ENCODE data around the gene HTT-AS. TPM values are rescaled to one million over a fixed set of nuclear protein-coding genes. Genes with fewer than 3 reads are reported as not detected.

Gene HTT-AS
- total and polyA plus RNA-seq, 3 donors from 2014 or later: not detected

DNA sequence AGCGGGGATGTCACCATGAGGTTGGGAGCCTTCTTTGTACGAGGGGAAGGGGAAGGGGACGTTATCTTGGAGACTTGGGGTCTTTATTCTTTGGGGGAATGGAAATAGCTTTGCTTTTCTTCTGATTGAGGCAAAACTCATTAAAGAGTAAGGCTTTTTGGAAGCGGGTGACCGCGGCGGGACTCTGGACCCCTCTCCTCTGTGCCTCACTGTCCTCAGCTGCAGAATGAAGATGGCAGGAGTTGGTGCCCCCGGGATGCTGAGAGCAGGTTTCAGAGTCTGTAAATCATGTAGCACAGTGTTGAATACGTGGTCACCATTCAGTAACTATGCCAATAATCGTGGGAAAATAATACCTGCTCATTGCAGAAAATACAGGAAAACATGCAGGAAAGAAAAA lies 32.1 kb downstream of the HTT-AS start:
- intact Hi-C loops (cut with DNase I; ENCODE audit: low total_unique reads): loop anchor here (10.0 kb wide), 1 partner anchor 277 kb away; no protein-coding TSS in a partner anchor
- Histone ChIP-seq H3K27me3 (no peaks in the 10 kb centered on the region), H3K4me1 (peaks cover 5% of the 10 kb centered on the region), H3K36me3 (ENCODE audit: low read depth, missing control alignments) (no peaks in the 10 kb centered on the region), H3K4me3 (peak overlapping the region; percentile 48 to 57), H3K9me3 (no peaks in the 10 kb centered on the region), H3K27ac (peak overlapping the region in 1 of 2 donors; percentile 76)
- TF ChIP-seq, protein P1, sequence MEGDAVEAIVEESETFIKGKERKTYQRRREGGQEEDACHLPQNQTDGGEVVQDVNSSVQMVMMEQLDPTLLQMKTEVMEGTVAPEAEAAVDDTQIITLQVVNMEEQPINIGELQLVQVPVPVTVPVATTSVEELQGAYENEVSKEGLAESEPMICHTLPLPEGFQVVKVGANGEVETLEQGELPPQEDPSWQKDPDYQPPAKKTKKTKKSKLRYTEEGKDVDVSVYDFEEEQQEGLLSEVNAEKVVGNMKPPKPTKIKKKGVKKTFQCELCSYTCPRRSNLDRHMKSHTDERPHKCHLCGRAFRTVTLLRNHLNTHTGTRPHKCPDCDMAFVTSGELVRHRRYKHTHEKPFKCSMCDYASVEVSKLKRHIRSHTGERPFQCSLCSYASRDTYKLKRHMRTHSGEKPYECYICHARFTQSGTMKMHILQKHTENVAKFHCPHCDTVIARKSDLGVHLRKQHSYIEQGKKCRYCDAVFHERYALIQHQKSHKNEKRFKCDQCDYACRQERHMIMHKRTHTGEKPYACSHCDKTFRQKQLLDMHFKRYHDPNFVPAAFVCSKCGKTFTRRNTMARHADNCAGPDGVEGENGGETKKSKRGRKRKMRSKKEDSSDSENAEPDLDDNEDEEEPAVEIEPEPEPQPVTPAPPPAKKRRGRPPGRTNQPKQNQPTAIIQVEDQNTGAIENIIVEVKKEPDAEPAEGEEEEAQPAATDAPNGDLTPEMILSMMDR (IDR thresholded peaks at IDR 0.05): no peak
- no peak for TF ChIP-seq POLR2A (IDR thresholded peaks at IDR 0.05)
- WGBS, 2 donors: 34 to 51% methylated on average over 10 of the region's 10 CpGs
- no peak for DNase-seq

DNA sequence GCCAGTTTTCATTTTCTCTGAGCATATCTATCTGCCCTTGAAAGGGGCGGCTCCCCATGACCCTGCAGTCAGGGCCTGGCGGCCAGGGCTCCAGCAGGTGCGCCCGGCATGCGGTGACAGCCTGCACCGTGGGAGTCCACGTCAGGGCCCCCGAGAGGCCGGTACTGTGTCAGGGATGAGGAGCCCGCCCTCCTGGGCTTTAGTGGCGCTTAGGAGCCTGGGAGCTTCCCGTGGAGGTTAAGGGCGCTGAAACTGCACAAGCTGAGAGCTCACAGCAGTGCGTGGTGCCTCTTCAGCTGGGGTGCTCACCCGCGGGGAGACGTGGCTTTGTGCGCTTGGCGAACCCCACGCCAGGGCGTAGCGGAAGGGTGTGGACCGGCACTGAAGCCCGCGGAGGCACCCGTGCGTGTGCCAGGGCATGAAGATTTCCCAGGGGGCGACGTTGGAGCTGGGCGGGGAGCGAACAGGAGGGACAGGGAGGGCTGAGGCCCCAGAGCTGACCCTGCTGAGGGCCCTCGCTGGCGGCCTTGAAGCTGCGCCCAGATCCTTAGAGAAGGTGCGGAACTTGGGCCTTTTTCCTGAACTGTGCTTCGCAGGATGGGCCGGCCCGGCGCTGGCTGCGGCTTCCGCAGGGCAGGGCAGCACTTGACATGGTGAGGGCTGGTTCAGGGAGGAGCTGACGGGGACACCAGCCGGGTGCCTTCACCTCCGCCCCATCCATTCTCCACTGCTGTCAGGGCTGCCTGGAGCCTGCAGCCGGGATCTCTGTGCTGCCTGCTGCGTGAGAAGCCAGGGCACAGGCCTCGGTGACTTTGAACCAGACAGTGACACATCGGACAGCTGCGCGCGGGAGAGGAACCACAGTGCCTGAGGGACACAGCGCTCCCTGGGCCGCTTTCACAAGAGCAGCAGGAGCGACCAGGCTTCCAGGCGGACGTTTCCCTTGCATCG lies 32.9 kb downstream of the HTT-AS start:
- Histone ChIP-seq H3K4me1 (peaks cover 5% of the 10 kb centered on the region), H3K36me3 (ENCODE audit: low read depth, missing control alignments) (no peaks in the 10 kb centered on the region), H3K27ac (peak overlapping the region in 1 of 2 donors; percentile 76), H3K4me3 (peak overlapping the region; percentile 48 to 57), H3K27me3 (no peaks in the 10 kb centered on the region), H3K9me3 (no peaks in the 10 kb centered on the region)
- WGBS, 2 donors: 17 to 27% methylated on average over 34 to 54 of the region's 57 CpGs
- DNase-seq: peak; percentile 62
- intact Hi-C loops (cut with DNase I; ENCODE audit: low total_unique reads): loop anchor here (10.0 kb wide), 1 partner anchor 277 kb away; no protein-coding TSS in a partner anchor
- TF ChIP-seq POLR2A (IDR thresholded peaks at IDR 0.05): no peak
- TF ChIP-seq, protein P1 (IDR thresholded peaks at IDR 0.05): no peak

DNA sequence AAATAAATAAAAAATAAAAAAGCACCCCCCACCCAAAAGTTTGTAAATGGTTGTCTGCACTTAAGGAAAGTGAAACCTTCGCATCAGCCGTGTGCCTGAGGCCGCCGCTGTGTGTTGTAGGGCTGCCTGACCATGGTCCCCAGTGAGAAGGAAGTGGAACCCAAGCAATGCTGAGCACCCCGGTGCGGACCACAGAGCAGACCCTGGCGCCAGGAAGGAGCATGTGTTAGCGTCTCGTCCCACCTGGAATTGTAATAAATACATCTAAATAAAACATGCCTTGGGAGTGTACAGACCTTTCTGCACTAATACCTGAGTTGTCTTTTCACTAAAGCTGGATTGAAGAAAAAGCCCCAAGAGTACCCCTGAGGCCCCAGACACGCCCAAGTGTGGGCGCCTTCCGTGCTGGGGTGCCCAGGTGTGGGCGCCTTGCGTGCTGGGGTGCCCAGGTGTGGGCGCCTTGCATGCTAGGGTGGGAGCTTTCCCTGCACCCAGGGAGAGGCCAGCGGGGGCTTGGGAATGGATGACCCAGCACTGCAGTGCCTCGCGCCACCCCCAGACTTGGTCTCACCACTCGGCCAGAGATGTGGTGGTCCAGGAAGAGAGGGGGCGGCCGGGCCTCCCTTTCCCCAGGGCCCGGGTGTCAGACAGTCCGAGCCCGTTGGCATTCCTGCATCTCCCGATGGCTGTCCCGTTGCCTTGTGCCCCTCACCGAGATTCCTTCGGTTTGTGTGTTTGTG lies 33.7 kb downstream of the HTT-AS start:
- no peak for TF ChIP-seq POLR2A (IDR thresholded peaks at IDR 0.05)
- TF ChIP-seq, protein P1 (IDR thresholded peaks at IDR 0.05): no peak
- Histone ChIP-seq H3K27me3 (no peaks in the 10 kb centered on the region), H3K9me3 (no peaks in the 10 kb centered on the region), H3K4me1 (peaks cover 5% of the 10 kb centered on the region), H3K4me3 (peak overlapping the region in 1 of 2 donors; percentile 57), H3K36me3 (ENCODE audit: low read depth, missing control alignments) (no peaks in the 10 kb centered on the region), H3K27ac (no peak overlapping the region)
- intact Hi-C loops (cut with DNase I; ENCODE audit: low total_unique reads): loop anchor here (10.0 kb wide), 1 partner anchor 276 kb away; no protein-coding TSS in a partner anchor
- no peak for DNase-seq
- WGBS, 2 donors: 42 to 78% methylated on average over 13 to 28 of the region's 28 CpGs

DNA sequence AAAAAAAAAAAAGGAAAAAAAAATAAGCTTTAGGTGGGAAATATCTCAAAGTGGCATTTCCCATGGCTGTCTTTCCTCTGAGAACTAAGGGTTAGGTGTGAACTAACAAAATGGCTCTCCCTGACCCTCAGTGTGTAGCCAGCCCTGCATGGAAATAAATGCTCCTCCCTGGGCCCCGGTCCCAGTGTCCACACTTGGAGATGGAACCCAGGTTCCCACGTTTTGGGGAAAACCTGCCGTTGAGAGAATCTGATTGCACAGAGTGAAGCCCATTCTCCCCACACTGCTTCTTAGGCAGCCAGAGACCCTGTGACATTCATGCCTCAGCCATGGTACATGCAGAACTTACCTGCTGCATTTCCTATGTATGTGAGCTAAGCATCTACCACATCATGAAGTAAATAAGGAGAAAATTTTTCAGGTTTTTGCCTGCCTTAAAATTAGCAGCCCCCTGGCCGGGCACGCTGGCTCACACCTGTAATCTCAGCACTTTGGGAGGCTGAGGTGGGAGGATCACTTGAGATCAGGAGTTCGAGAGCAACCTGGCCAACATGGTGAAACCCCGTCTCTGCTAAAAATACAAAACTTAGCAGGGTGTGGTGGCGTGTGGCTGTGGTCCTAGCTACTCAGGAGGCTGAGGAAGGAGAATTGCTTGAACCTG lies 34.5 kb downstream of the HTT-AS start:
- WGBS, 2 donors: 86 to 91% methylated on average over 7 to 8 of the region's 8 CpGs
- H3K27me3 ChIP-seq: no peaks in the 10 kb centered on the region
- no peak for TF ChIP-seq POLR2A (IDR thresholded peaks at IDR 0.05)
- TF ChIP-seq, protein P1 (IDR thresholded peaks at IDR 0.05): no peak
- no peaks in the 10 kb centered on the region for H3K36me3 ChIP-seq (ENCODE audit: low read depth, missing control alignments)
- no peak overlapping the region for H3K4me3 ChIP-seq
- H3K27ac ChIP-seq: no peak overlapping the region
- no peaks in the 10 kb centered on the region for H3K9me3 ChIP-seq
- intact Hi-C loops (cut with DNase I; ENCODE audit: low total_unique reads): loop anchor here (10.0 kb wide), 1 partner anchor 275 kb away; no protein-coding TSS in a partner anchor
- DNase-seq: no peak
- peaks cover 5% of the 10 kb centered on the region for H3K4me1 ChIP-seq
